ENCODE data around the gene SYTL4.

- TF ChIP-seq CTCF (conservative IDR thresholded peaks at IDR 0.05) (no peak), EZH2 (IDR thresholded peaks at IDR 0.05; ENCODE audit: low read depth) (no peak)
Observed at GRCh38 chrX:100696699-100697351, 35.1 kb downstream of the SYTL4 start.
